Measurements from ENCODE around the gene TMEM91. TPM values are rescaled to one million over a fixed set of nuclear protein-coding genes. Genes with fewer than 3 reads are reported as not detected.

Gene TMEM91
- total and polyA plus RNA-seq, 9 of the 15 experiments (the other 6 are each of a cell fraction or from before 2014, with no cell fraction given): 1.2 to 5.2 (median 2.7) TPM

DNA sequence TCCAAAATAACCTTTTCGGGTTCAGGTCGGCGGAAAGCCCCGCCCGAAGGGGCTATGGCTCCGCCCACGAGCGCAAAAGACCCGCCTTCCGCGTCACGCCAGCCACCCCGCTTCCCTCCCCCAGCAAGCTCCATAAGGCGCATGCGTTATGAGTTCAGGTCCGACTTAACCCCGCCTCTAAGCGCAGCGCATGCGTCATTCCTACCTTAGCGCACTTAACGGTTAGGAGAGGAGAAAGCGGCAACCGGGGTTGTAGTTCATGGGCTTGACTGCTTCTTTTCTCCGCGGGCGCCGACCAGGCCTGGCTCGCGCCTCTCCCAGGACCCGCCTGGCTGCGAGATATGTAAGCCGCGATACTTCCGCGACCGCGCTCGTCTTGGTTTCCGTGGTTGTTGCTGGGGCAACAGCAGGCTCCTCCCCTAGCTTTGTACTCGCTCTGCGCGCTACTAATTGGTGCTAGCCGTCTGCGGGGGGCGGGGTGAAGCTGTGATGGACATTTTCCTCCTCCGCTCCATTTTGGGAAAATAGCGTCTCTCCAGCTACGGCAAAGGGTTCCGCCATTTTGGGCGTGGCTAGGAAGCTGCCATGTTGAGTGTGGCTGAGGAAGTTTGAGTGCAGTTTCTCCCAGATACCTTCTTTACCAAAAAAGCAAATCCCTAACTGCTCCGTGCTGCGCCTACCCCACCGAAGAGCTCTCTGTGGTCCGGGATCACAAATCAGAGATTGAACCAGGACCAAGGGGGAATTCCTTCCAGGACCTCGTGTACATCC is 12.4 kb upstream of the TMEM91 start, which contains the start of gene B9D2 (continued):
- TF ChIP-seq, protein P1, sequence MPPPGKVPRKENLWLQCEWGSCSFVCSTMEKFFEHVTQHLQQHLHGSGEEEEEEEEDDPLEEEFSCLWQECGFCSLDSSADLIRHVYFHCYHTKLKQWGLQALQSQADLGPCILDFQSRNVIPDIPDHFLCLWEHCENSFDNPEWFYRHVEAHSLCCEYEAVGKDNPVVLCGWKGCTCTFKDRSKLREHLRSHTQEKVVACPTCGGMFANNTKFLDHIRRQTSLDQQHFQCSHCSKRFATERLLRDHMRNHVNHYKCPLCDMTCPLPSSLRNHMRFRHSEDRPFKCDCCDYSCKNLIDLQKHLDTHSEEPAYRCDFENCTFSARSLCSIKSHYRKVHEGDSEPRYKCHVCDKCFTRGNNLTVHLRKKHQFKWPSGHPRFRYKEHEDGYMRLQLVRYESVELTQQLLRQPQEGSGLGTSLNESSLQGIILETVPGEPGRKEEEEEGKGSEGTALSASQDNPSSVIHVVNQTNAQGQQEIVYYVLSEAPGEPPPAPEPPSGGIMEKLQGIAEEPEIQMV (tag; conservative IDR thresholded peaks at IDR 0.05; ENCODE audit: low read depth): peak; percentile 92
- no peak for TF ChIP-seq ZNF143 (CRISPR knock-in tag; IDR thresholded peaks at IDR 0.05)
- peak; percentile 91 for TF ChIP-seq MYNN (IDR thresholded peaks at IDR 0.05)
- no peak for TF ChIP-seq MYNN (CRISPR knock-in tag; IDR thresholded peaks at IDR 0.05)
- TF ChIP-seq SOX6 (IDR thresholded peaks at IDR 0.05): no peak
- TF ChIP-seq GABPB1 (CRISPR knock-in tag; IDR thresholded peaks at IDR 0.05): peak; percentile 75
- no peak for TF ChIP-seq TGIF2 (CRISPR knock-in tag; IDR thresholded peaks at IDR 0.05)
- TF ChIP-seq, protein P2, sequence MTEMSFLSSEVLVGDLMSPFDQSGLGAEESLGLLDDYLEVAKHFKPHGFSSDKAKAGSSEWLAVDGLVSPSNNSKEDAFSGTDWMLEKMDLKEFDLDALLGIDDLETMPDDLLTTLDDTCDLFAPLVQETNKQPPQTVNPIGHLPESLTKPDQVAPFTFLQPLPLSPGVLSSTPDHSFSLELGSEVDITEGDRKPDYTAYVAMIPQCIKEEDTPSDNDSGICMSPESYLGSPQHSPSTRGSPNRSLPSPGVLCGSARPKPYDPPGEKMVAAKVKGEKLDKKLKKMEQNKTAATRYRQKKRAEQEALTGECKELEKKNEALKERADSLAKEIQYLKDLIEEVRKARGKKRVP (CRISPR knock-in tag; IDR thresholded peaks at IDR 0.05): peak; percentile 40
- no peak for TF ChIP-seq SAFB2 (IDR thresholded peaks at IDR 0.05; ENCODE audit: borderline replicate concordance, low read depth, low read length, severe bottlenecking)
- no peak for TF ChIP-seq GATAD2A (IDR thresholded peaks at IDR 0.05)
- TF ChIP-seq, protein P3, sequence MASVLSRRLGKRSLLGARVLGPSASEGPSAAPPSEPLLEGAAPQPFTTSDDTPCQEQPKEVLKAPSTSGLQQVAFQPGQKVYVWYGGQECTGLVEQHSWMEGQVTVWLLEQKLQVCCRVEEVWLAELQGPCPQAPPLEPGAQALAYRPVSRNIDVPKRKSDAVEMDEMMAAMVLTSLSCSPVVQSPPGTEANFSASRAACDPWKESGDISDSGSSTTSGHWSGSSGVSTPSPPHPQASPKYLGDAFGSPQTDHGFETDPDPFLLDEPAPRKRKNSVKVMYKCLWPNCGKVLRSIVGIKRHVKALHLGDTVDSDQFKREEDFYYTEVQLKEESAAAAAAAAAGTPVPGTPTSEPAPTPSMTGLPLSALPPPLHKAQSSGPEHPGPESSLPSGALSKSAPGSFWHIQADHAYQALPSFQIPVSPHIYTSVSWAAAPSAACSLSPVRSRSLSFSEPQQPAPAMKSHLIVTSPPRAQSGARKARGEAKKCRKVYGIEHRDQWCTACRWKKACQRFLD (CRISPR knock-in tag; IDR thresholded peaks at IDR 0.05): 0 out of 2 replicates have a peak, but pooled peaks have one; percentile 53
- TF ChIP-seq, protein P4, sequence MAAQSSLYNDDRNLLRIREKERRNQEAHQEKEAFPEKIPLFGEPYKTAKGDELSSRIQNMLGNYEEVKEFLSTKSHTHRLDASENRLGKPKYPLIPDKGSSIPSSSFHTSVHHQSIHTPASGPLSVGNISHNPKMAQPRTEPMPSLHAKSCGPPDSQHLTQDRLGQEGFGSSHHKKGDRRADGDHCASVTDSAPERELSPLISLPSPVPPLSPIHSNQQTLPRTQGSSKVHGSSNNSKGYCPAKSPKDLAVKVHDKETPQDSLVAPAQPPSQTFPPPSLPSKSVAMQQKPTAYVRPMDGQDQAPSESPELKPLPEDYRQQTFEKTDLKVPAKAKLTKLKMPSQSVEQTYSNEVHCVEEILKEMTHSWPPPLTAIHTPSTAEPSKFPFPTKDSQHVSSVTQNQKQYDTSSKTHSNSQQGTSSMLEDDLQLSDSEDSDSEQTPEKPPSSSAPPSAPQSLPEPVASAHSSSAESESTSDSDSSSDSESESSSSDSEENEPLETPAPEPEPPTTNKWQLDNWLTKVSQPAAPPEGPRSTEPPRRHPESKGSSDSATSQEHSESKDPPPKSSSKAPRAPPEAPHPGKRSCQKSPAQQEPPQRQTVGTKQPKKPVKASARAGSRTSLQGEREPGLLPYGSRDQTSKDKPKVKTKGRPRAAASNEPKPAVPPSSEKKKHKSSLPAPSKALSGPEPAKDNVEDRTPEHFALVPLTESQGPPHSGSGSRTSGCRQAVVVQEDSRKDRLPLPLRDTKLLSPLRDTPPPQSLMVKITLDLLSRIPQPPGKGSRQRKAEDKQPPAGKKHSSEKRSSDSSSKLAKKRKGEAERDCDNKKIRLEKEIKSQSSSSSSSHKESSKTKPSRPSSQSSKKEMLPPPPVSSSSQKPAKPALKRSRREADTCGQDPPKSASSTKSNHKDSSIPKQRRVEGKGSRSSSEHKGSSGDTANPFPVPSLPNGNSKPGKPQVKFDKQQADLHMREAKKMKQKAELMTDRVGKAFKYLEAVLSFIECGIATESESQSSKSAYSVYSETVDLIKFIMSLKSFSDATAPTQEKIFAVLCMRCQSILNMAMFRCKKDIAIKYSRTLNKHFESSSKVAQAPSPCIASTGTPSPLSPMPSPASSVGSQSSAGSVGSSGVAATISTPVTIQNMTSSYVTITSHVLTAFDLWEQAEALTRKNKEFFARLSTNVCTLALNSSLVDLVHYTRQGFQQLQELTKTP (IDR thresholded peaks at IDR 0.05; ENCODE audit: low read depth in 1 of 2, partially characterized antibody in 2 of 2): peak in 1 of 2 experiments; percentile 32
- TF ChIP-seq ZNF77 (CRISPR knock-in tag; IDR thresholded peaks at IDR 0.05): no peak
- no peak for TF ChIP-seq NFIX (CRISPR knock-in tag; IDR thresholded peaks at IDR 0.05; ENCODE audit: low read depth)
- TF ChIP-seq SRSF1 (IDR thresholded peaks at IDR 0.05; ENCODE audit: low read depth, low read length): no peak
- peak; percentile 75 for TF ChIP-seq CREB1 (IDR thresholded peaks at IDR 0.05)
- TF ChIP-seq CREB1 (CRISPR knock-in tag; IDR thresholded peaks at IDR 0.05): peak; percentile 89
- TF ChIP-seq, protein P5, sequence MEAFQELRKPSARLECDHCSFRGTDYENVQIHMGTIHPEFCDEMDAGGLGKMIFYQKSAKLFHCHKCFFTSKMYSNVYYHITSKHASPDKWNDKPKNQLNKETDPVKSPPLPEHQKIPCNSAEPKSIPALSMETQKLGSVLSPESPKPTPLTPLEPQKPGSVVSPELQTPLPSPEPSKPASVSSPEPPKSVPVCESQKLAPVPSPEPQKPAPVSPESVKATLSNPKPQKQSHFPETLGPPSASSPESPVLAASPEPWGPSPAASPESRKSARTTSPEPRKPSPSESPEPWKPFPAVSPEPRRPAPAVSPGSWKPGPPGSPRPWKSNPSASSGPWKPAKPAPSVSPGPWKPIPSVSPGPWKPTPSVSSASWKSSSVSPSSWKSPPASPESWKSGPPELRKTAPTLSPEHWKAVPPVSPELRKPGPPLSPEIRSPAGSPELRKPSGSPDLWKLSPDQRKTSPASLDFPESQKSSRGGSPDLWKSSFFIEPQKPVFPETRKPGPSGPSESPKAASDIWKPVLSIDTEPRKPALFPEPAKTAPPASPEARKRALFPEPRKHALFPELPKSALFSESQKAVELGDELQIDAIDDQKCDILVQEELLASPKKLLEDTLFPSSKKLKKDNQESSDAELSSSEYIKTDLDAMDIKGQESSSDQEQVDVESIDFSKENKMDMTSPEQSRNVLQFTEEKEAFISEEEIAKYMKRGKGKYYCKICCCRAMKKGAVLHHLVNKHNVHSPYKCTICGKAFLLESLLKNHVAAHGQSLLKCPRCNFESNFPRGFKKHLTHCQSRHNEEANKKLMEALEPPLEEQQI (IDR thresholded peaks at IDR 0.05): no peak

Measured in K562 (cell line).